NCI-H187 treated with DMSO at 0.1 percent for 48 hours (cell line): ENCODE data around the gene SCYGR1.
"Not testable (repeated sequence)": the region's sequence is repeated elsewhere in the genome, so short reads cannot be mapped to it uniquely, and the experiment has no call there.

ENCODE experiments used
- DNase-seq: peaks from one replicate; lab custom pipeline; 2025; lab: John Stamatoyannopoulos, UW

Gene SCYGR1

DNA sequence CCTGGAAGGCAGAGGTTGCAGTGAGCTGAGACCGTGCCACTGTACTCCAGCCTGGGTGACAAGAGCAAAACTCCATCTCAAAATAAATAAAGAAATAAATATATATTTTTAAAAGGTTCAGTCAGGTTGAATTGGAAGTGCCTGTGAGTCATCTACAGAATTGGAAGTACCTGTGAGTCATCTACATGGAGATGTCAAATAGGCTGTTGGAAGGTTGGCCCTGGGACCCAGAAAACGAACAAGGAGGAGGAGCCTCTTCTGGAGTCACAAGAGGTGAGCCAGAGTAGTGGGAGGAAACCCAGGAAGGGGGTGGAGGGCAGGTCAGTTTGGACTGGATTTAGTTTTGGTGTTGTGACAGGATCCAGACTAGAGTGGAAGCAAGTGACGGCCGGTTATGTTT is 15.2 kb upstream of the SCYGR1 start:
- no peak for DNase-seq

- no peak for DNase-seq
These were observed 14.6 kb upstream of the SCYGR1 start for GRCh38 chr2:227402321-227402720.

- DNase-seq, result no peak
These were observed 13.8 kb upstream of the SCYGR1 start for GRCh38 chr2:227401550-227401949.

DNA sequence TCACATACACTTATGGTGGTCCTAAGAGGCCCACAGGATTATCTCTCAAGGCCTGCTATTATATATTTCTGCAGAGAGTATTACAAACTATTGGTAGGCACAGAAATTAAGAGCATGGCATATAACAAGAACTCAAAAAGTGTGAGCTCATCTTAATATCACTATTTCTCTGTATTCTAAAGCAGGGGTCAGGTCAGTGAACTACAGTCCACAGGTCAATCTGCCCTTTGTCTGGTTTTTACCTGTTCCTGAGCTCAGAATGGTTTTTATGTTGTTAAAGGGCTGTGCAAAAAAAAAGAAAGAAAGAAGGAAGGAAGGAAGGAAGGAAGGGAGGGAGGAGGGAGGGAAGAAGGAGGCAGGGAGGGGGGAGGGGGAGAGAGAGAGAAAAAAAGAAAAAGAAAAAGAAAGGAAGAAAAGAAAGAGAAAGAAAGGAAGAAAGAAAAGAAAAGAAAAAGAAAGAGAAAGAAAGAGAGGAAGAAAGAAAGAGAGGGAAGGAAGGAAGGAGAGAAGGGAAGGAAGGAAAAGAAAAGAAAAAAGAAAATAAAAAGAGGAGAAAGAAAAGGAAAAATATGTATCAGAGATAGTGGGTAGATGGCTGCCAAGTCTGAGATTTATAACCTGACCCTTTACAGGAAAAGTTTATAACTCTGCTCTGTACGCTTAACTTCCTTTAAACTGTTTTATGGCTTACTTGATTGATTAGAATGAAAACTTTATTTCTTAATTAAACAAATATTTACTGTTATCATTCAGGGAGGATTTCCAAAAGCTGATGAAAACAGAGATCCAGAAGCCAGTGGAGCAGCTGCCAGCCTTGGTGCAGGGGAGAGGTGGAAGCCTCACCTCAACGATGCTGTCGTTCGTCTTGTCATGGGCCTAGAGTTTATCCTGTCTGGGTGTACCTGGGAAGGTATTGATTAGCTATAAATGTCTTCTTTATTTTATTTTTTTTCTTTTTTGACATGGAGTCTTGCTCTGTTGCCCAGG is 11.2 kb upstream of the SCYGR1 start:
- DNase-seq, result no peak

GRCh38 chr2:227397562-227397961 is 9.8 kb upstream of the SCYGR1 start:
- no peak for DNase-seq

DNA sequence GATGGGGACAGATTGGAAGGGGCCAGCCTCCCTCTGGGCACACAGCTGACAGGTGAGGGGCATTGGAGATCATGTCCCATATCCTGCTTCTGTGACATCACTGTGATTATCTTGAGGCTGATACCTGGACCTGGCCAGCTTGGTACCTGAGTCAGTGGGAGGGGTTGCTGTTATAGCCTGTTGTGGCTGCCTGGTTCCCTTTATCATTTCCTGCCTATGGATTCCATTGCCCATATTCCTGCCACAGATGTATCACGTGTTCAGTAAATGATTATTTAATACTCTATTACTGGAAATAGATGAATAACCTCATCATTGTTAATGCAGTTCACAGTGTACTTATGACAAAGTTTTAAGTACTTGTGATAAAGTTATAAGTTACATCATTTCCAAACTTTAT is 7.8 kb upstream of the SCYGR1 start:
- DNase-seq, result no peak

GRCh38 chr2:227394401-227394800 is 6.7 kb upstream of the SCYGR1 start:
- DNase-seq, result no peak

DNA sequence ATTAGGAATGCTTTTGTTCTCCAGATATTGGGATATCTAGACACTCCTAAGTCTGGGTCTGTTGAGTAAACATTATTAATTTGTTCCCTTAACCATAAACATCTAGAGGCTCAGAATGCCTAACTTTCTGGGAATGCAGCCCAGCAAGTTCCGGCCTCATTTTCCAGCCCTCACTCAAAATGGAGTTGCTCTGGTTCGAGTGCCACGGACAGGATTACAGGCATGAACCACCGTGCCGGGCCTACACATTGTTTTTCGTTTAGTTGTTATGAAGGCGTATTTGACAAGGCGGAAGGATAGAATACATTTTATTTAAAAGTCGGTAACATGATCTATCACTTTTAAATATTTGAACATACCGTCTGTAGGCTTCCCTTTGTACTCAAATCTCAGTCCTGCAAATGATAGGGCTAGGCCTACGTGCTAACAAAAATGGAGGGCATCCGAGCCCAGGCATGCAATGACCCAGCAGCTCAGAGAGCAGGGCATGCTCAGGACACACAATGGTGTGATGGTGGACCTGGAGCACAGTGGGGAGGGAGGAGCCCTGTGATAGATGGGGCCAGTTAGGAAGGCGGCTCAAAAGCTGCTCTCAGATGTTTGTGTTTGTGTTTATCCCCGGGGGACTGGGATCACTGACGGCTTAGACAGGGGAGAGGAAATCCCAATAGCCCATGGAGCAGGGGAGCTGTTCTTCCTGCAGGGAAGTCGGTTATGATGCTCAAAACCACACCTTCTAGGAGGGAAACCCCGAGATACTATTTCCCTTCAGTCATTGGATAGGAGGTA is 2.9 kb upstream of the SCYGR1 start:
- no peak for DNase-seq

GRCh38 chr2:227389661-227390060 is 1.9 kb upstream of the SCYGR1 start:
- no peak for DNase-seq

DNA sequence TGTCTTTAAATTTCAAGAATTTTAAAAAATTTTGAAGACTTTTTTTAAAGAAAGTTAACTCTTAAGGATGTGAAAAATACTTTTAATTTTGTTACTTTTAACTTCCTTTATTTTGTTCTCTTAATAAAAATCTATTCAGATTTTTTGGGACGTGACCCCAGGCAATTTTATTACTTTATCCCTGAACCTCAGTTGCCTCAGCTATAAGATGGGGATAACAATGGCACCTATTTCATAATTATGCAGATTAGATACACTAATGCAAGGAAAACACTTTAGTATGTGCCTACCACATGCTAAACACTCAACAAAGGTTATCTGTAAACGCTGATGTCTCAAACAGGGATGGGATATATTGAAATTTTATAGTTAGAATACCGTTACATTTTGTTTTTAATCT is 1.5 kb upstream of the SCYGR1 start:
- no peak for DNase-seq

DNA sequence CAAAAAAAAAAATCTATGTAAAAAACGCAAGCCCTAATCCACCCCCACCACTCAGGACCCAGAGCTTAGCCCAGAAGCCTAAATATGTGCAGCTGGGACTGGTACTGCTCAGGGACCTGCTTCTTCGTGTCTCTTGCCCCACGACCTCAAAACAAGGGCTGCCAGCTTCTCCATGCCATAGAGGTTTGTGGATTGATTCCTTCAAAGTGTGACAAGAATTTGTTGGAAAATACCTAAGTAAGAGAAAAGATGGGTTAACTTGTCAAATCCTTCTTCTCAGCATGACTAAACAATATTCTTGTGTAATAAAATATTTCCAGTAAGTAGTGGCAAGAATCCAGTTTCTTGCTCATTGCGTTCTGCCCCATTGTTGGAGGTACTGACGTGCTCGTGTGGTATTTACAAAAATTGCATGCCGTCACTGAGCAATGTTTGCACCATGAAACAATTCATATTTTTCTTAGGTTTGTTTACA is 825 bp upstream of the SCYGR1 start:
- DNase-seq, result no peak

- DNase-seq, result no peak
These were observed 1.1 kb downstream of the SCYGR1 start for GRCh38 chr2:227386630-227387029.

- DNase-seq, result no peak
These were observed 4.1 kb downstream of the SCYGR1 start for GRCh38 chr2:227383686-227384085.

DNA sequence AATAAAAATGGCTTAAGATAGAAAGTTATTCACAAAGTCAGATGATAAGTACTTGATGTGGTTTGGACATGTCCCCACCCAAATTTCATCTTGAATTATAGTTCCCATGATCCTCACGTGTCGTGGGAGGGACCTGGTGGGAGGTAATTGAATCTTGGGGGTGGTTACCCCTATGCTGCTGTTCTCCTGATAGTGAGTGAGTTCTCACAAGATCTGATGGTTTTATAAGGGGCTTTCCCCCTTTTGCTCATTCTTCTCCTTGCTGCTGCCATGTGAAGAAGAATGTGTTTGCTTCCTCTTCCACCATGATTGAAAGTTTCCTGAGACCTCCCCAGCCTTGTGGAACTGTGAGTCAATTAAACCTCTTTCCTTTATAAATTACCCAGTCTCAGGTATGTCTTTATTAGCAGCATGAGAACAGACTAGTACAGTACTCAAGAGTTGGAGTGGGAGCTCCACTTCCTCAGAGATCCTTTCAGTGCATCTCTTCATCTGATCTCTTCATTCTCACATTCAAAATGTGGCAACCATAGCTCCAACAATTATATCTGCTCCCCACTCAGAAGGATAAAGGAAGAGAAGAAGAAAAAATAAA is 5.4 kb downstream of the SCYGR1 start:
- not testable (repeated sequence) for DNase-seq

- DNase-seq, result no peak
These were observed 8.7 kb downstream of the SCYGR1 start, which contains the start of gene TM4SF20 for GRCh38 chr2:227379095-227379494. TM4SF20 (minus strand) TSS chr2:227379306; CDS start chr2:227379268, 38 bp downstream.

- no peak for DNase-seq
These were observed 9.4 kb downstream of the SCYGR1 start for GRCh38 chr2:227378371-227378782.

DNA sequence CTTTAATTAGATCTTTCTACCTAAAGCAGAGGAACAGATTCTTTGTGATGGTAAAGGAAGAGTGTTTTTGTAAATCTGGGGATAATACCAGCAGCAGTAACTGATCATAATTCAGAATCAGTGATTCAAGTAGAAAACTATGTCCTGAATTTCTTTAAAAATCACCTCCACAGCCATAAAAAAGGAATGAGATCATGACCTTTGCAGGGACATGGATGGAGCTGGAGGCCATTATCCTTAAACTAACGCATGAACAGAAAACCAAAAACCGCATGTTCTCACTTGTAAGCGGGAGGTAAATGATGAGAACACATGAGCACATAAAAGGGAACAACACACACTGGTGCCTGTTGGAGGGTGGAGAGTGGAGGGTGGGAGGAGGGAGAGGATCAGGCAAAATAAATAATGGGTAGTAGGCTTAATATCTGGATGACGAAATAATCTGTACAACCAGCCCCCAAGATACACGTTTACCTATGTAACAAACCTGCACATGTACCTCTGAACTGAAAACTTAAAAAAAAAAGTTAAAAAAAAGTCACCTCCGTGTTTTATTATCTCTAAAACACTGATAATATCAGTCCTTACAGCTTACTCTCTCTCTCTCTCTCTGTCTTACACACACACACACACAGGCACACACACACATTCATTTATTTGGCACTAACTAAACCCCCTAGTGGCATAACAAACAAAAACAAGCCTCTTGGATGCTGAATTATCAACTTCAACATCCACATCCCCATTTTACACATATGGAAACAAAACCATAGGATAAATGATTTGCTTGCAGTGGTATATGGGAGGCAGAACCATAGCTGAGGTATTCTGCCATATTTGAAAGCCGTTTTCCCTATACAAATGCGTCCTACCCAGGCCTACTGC is 10.0 kb downstream of the SCYGR1 start:
- no peak for DNase-seq

GRCh38 chr2:227376656-227377396 is 10.9 kb downstream of the SCYGR1 start:
- DNase-seq, result no peak

GRCh38 chr2:227374158-227374557 is 13.6 kb downstream of the SCYGR1 start:
- no peak for DNase-seq

- DNase-seq, result no peak
These were observed 14.4 kb downstream of the SCYGR1 start for GRCh38 chr2:227373389-227373788.
